Lower leg skin (tissue), 3 donors: ENCODE results near the gene SEC16A.

Experiments used
- POLR2A ChIP-seq, 2 donors: fragments of 450-650 bp; IDR thresholded peaks; one replicate each; pipeline ENCODE4 v1.6.1; 2016 to 2017; ENCODE audit warnings: antibody characterized with exemption in 2 of 2, mild to moderate bottlenecking in 1 of 2, moderate library complexity in 1 of 2
- TF ChIP-seq, protein P1 (sequence below), 3 donors: fragments of 450-650 bp; IDR thresholded peaks; one replicate each; pipeline ENCODE4 v1.5.1; 2016; ENCODE audit warnings: antibody characterized with exemption in 3 of 3, mild to moderate bottlenecking in 3 of 3, moderate library complexity in 2 of 3

DNA sequence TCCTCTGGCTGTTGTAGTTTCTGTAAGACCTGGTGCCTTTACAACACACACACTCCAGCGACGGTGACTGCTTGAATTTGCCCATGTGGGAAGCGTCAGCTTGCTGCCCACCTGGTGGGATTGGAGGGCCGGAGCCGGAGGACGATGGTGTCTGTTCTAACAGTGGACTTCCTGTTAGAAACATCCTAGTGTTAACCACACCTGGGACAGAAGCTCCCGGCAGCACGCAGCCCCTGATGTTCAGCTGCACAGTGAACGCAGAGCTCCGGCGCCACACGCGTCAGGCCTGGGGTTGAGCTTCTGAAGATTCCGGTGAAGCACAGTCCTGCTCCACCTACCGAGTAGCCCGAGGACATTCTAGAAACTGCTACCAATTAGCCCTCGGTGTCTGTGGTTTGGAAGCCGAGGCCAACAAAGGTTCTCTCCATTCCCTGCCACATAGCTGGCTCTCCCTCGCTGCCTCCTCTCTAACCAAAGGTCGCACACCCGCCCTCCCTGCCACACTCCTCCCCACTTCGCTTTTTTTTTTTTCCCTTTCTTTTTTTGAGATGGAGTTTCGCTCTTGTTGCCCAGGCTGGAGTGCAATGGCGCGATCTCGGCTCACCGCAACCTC is 58.0 kb downstream of the SEC16A start:
- TF ChIP-seq, protein P1, sequence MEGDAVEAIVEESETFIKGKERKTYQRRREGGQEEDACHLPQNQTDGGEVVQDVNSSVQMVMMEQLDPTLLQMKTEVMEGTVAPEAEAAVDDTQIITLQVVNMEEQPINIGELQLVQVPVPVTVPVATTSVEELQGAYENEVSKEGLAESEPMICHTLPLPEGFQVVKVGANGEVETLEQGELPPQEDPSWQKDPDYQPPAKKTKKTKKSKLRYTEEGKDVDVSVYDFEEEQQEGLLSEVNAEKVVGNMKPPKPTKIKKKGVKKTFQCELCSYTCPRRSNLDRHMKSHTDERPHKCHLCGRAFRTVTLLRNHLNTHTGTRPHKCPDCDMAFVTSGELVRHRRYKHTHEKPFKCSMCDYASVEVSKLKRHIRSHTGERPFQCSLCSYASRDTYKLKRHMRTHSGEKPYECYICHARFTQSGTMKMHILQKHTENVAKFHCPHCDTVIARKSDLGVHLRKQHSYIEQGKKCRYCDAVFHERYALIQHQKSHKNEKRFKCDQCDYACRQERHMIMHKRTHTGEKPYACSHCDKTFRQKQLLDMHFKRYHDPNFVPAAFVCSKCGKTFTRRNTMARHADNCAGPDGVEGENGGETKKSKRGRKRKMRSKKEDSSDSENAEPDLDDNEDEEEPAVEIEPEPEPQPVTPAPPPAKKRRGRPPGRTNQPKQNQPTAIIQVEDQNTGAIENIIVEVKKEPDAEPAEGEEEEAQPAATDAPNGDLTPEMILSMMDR (IDR thresholded peaks at IDR 0.05) = no peak
- no peak for TF ChIP-seq POLR2A (IDR thresholded peaks at IDR 0.05)
